GM12878 (cell line): Measurements from ENCODE around the gene NEK11. TPM values are rescaled to one million over a fixed set of nuclear protein-coding genes. Genes with fewer than 3 reads are reported as not detected.

Experiments used
- ATAC-seq: fragments of 200-7000 bp; cut with Tn5 transposase; 3 replicates; pipeline ENCODE4 v1.9.1; 2020; ENCODE audit warnings: mild to moderate bottlenecking, moderate library complexity
- BruUV-seq: library from RNA; stranded (reverse); fragments of 400-500 nt; replicated peaks from 2 replicates; lab custom pipeline; 2021; lab: Mats Ljungman, UMichigan
- CTCF ChIA-PET: fragments of 300-600 bp; sonication (Branson Sonifier 250); formaldehyde crosslinking; extraction: SDS; loops from one replicate; lab custom pipeline; 2021; ENCODE audit warnings: inconsistent platforms; lab: Yijun Ruan, JAX
- POLR2A ChIA-PET: fragments of 350-600 bp; formaldehyde crosslinking; extraction: SDS; loops from one replicate; lab custom pipeline; 2021; ENCODE audit warnings: inconsistent platforms; lab: Charles Lee
- RAD21 ChIA-PET: fragments of 300-600 bp; sonication (Branson Sonifier 250); formaldehyde crosslinking; loops from one replicate; lab custom pipeline; 2023; ENCODE audit warnings: antibody characterized with exemption; ENCODE audit not compliant: unreplicated experiment; lab: Charles Lee
- SMC1A ChIA-PET: fragments of 300-600 bp; sonication (Branson Sonifier 250); formaldehyde crosslinking; loops from one replicate; lab custom pipeline; 2023; ENCODE audit not compliant: unreplicated experiment, uncharacterized antibody; lab: Charles Lee
- DNase-seq: peaks from one replicate; pipeline ENCODE4 v3.0.0-alpha.2; 2011; ENCODE audit warnings: low read depth, low spot score
- FAIRE-seq: peaks from 3 replicates; lab custom pipeline; 2011; peaks lifted over from hg19 to GRCh38; lab: Jason Lieb, UNC
- H2AFZ ChIP-seq: 2 replicates; pipeline ENCODE4 v1.6.0; 2011; ENCODE audit warnings: low read depth, low read length, control low read depth; ENCODE audit not compliant: control insufficient read depth
- H3K27ac ChIP-seq: 2 replicates; pipeline ENCODE4 v1.5.1; 2011; ENCODE audit warnings: control low read depth; ENCODE audit not compliant: control insufficient read depth, insufficient read depth
- H3K27me3 ChIP-seq, 2 experiments: replicated peaks in 1 of 2; 2 replicates each; pipeline versions ENCODE4 v1.6.0 to v1.6.1; 2011; ENCODE audit warnings: low read length in 1 of 2; ENCODE audit not compliant: control insufficient read depth in 2 of 2, insufficient read depth in 2 of 2
- H3K36me3 ChIP-seq, 2 experiments: 2 replicates each; pipeline ENCODE4 v1.5.1; 2011; ENCODE audit warnings: low read length in 1 of 2; ENCODE audit not compliant: control insufficient read depth in 2 of 2, insufficient read depth in 2 of 2
- H3K4me1 ChIP-seq: 2 replicates; pipeline ENCODE4 v1.6.1; 2011; ENCODE audit warnings: mild to moderate bottlenecking, low read length, moderate library complexity, mixed read lengths; ENCODE audit not compliant: control insufficient read depth, insufficient read depth
- H3K4me2 ChIP-seq: 2 replicates; pipeline ENCODE4 v1.6.0; 2011; ENCODE audit warnings: control low read depth; ENCODE audit not compliant: control insufficient read depth, insufficient read depth
- H3K4me3 ChIP-seq: fragments of 200-600 bp; sonication (generic); 2 replicates; pipeline ENCODE4 v1.5.1; 2016
- H3K79me2 ChIP-seq: 2 replicates; pipeline ENCODE4 v1.6.0; 2011; ENCODE audit warnings: low read length; ENCODE audit not compliant: control insufficient read depth, insufficient read depth
- H3K9ac ChIP-seq: 2 replicates; pipeline ENCODE4 v1.8.0; 2011; ENCODE audit warnings: low read length, control low read depth, mixed read lengths; ENCODE audit not compliant: control insufficient read depth, insufficient read depth
- H3K9me3 ChIP-seq: replicated peaks from 3 replicates; pipeline ENCODE4 v1.5.1; 2011; ENCODE audit warnings: mild to moderate bottlenecking, low read length; ENCODE audit not compliant: control insufficient read depth, insufficient read depth
- H4K20me1 ChIP-seq: 2 replicates; pipeline ENCODE4 v1.6.0; 2011; ENCODE audit not compliant: control insufficient read depth, insufficient read depth
- CHD4 ChIP-seq: fragments of 200-600 bp; sonication (generic); IDR thresholded peaks from 2 replicates; pipeline ENCODE4 v1.6.1; 2016; ENCODE audit warnings: mild to moderate bottlenecking
- CREM ChIP-seq: IDR thresholded peaks from 2 replicates; pipeline ENCODE4 v1.6.1; 2014; ENCODE audit warnings: antibody characterized with exemption, low read depth
- PAX5 ChIP-seq: IDR thresholded peaks from 2 replicates; pipeline ENCODE4 v1.6.1; 2011; ENCODE audit warnings: low read depth, low read length, borderline replicate concordance
- POLR2AphosphoS5 ChIP-seq: IDR thresholded peaks from 2 replicates; pipeline ENCODE4 v1.6.1; 2011; ENCODE audit warnings: mild to moderate bottlenecking, low read length, inconsistent platforms
- RCOR1 ChIP-seq: conservative IDR thresholded peaks from 2 replicates; pipeline ENCODE4 v1.6.1; 2012; ENCODE audit warnings: low read depth, low read length, improper control_type of control experiment
- TARDBP ChIP-seq: IDR thresholded peaks from 2 replicates; pipeline ENCODE4 v1.6.1; 2016; ENCODE audit warnings: borderline replicate concordance
- WGBS: methylation state at CpG from one replicate; pipeline ENCODE4 v1.1.6; 2016; ENCODE audit warnings: low lambda C conversion rate; ENCODE audit not compliant: insufficient replicate concordance, insufficient coverage; ENCODE audit errors: missing lambda C conversion rate; 5-methylcytosine and 5-hydroxymethylcytosine counted together
- in situ Hi-C: fragments of 300-500 bp; cut with MboI; formaldehyde crosslinking; loops from 9 replicates; pipeline ENCODE4 v1.14.3; 2018; ENCODE audit warnings: mixed read lengths
- intact Hi-C: fragments of 100-400 bp; cut with micrococcal nuclease; formaldehyde crosslinking; loops from one replicate; pipeline ENCODE4 v1.14.2; 2022; ENCODE audit not compliant: unreplicated experiment
- polyA plus RNA-seq, 11 experiments: library from polyadenylated mRNA; depleted of rRNA in 4 of 11; unstranded in 6 of 11; stranded (reverse) in 5 of 11; fragments of >200 nt; fragmentation: Nextera tagmentation in 4 of 11; fragmentation: Illumina TruSeq in 1 of 11; extraction: Ambion mirVana in 4 of 11; extraction: Trizol in 1 of 11; gene quantifications; 1 replicate in 1 of 11; 2 replicates in 10 of 11; pipeline versions ENCODE4 v1.2.1 to v1.2.3, GENCODE V29; 2011 to 2016; ENCODE audit warnings: inconsistent platforms in 2 of 11, missing spikeins in 2 of 11, low read depth in 1 of 11
- total RNA-seq, 4 experiments: library from RNA; depleted of rRNA in 3 of 4; stranded (reverse); fragments of >200 nt in 3 of 4; fragmentation: Illumina TruSeq in 1 of 4; extraction: Trizol in 1 of 4; gene quantifications; 2 replicates each; pipeline versions ENCODE4 v1.2.1 to v1.2.3, GENCODE V29; 2013 to 2021
- TF ChIP-seq, protein P1 (sequence below): fragments of 450-650 bp; IDR thresholded peaks from 2 replicates; pipeline ENCODE4 v1.6.1; 2018; ENCODE audit warnings: borderline replicate concordance, mild to moderate bottlenecking; ENCODE audit not compliant: partially characterized antibody
- TF ChIP-seq, protein P2 (sequence below): fragments of 150-350 bp; IDR thresholded peaks from 2 replicates; pipeline ENCODE4 v1.6.1; 2014; ENCODE audit warnings: mild to moderate bottlenecking, low read depth, low read length
- TF ChIP-seq, protein P3 (sequence below): IDR thresholded peaks from 2 replicates; pipeline ENCODE4 v1.6.1; 2012; ENCODE audit warnings: low read depth, low read length, improper control_type of control experiment

Gene NEK11
- total and polyA plus RNA-seq, 10 of the 15 experiments (the other 5 are each of a cell fraction or from before 2014, with no cell fraction given) = 0.05 to 0.94 (median 0.36) TPM; not detected in 1

DNA sequence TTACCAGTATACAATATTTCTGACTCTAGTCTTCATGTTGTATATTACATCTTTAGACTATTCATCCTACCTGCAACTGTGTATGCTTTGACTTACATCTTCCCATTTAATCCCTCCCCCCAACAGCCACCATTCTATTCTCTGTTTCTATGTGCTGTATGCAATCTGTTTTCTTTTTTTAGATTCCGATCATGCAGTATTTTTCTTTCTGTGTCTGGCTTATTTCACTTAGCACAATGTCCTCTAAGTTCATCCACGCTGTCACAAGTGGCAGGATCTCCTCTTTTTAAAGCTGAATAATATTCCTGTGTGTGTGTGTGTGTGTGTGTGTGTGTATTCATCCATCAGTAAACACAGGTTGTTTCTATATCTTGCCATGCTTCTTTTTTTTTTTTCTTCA, 288.5 kb downstream of the NEK11 start:
- POLR2A ChIA-PET = no interaction called here
- no peak for DNase-seq
- in situ Hi-C loops = no loop called here
- WGBS = 34% methylated on average over 2 of the region's 2 CpGs
- no TSS peak for BruUV-seq
- Histone ChIP-seq H3K4me2 (no peak overlapping the region), H3K36me3 (no peaks in the 10 kb centered on the region), H2AFZ (no peak overlapping the region), H3K9me3 (no peaks in the 10 kb centered on the region), H3K9ac (no peak overlapping the region), H3K4me3 (no peak overlapping the region), H3K4me1 (no peaks in the 10 kb centered on the region), H4K20me1 (no peaks in the 10 kb centered on the region), H3K27me3 (peaks cover 0 to 2% of the 10 kb centered on the region in 2 experiments; a peak in 2 of 4 replicates), H3K79me2 (no peaks in the 10 kb centered on the region), H3K27ac (no peak overlapping the region)
- CTCF ChIA-PET = interaction anchor here (0.6 to 1.0 kb wide), 2 partner anchors 9 to 471 kb away, joined by 3 read pairs; no protein-coding TSS in a partner anchor
- FAIRE-seq = no peak
- intact Hi-C loops = no loop called here
- TF ChIP-seq RCOR1 (no peak), POLR2AphosphoS5 (no peak), TARDBP (no peak), CREM (no peak), PAX5 (no peak), CHD4 (no peak)
- TF ChIP-seq, protein P1, sequence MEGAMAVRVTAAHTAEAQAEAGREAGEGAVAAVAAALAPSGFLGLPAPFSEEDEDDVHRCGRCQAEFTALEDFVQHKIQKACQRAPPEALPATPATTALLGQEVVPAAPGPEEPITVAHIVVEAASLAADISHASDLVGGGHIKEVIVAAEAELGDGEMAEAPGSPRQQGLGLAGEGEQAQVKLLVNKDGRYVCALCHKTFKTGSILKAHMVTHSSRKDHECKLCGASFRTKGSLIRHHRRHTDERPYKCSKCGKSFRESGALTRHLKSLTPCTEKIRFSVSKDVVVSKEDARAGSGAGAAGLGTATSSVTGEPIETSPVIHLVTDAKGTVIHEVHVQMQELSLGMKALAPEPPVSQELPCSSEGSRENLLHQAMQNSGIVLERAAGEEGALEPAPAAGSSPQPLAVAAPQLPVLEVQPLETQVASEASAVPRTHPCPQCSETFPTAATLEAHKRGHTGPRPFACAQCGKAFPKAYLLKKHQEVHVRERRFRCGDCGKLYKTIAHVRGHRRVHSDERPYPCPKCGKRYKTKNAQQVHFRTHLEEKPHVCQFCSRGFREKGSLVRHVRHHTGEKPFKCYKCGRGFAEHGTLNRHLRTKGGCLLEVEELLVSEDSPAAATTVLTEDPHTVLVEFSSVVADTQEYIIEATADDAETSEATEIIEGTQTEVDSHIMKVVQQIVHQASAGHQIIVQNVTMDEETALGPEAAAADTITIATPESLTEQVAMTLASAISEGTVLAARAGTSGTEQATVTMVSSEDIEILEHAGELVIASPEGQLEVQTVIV = no peak
- TF ChIP-seq, protein P2, sequence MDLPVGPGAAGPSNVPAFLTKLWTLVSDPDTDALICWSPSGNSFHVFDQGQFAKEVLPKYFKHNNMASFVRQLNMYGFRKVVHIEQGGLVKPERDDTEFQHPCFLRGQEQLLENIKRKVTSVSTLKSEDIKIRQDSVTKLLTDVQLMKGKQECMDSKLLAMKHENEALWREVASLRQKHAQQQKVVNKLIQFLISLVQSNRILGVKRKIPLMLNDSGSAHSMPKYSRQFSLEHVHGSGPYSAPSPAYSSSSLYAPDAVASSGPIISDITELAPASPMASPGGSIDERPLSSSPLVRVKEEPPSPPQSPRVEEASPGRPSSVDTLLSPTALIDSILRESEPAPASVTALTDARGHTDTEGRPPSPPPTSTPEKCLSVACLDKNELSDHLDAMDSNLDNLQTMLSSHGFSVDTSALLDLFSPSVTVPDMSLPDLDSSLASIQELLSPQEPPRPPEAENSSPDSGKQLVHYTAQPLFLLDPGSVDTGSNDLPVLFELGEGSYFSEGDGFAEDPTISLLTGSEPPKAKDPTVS = no peak
- TF ChIP-seq, protein P3, sequence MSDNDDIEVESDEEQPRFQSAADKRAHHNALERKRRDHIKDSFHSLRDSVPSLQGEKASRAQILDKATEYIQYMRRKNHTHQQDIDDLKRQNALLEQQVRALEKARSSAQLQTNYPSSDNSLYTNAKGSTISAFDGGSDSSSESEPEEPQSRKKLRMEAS = no peak
- ATAC-seq = no peak
- SMC1A ChIA-PET = no interaction called here
- RAD21 ChIA-PET = no interaction called here
